Measurements from ENCODE around the gene EMC9. TPM values are rescaled to one million over a fixed set of nuclear protein-coding genes. Genes with fewer than 3 reads are reported as not detected.
A peak's percentile ranks its signal among the peaks of the same experiment; 100 is the strongest.

Gene EMC9
- total and polyA plus RNA-seq, 2 of the 8 experiments (the other 6 are each of a cell fraction or from before 2014, with no cell fraction given) = 38.4 to 47.2 TPM

GRCh38 chr14:24188251-24189058, 47.1 kb upstream of the EMC9 start, which contains the start of gene IPO4:
TSS of gene IPO4 (minus strand) at chr14:24188816. CDS start at chr14:24188787, 29 bp downstream.
- Histone ChIP-seq H3K27ac (ENCODE audit: low read depth, low read length) (peak within 1 kb of the TSS; percentile 58; the same call in 1 of the 2 replicates), H3K4me3 (ENCODE audit: extremely low read depth in 1 of 4, insufficient read depth in 2 of 4, low read depth in 3 of 4, low read length in 4 of 4) (peak within 1 kb of the TSS; percentile 75 to 91 (median 87)), H3K27me3 (replicated peaks in 1 of 4; ENCODE audit: control insufficient read depth in 3 of 4, extremely low read depth in 1 of 4, insufficient read depth in 3 of 4, low read length in 3 of 4) (no peaks in the 10 kb centered on the region), H3K9me3 (ENCODE audit: insufficient read depth in 2 of 2, low read depth in 1 of 2, low read length in 1 of 2) (no peaks in the 10 kb centered on the region), H3K79me2 (ENCODE audit: control insufficient read depth in 1 of 2, insufficient read depth in 2 of 2, low read length in 2 of 2) (peaks cover 0 to 13% of the 10 kb centered on the region in 2 experiments; a peak in 2 of 4 replicates), H4K5ac (ENCODE audit: insufficient read length, low read depth, low read length) (peak within 1 kb of the TSS; percentile 72), H2AFZ (ENCODE audit: low read length) (no peak within 1 kb of the TSS), H3K14ac (ENCODE audit: insufficient read length) (no peak within 1 kb of the TSS), H2BK12ac (ENCODE audit: low read depth, low read length) (no peak within 1 kb of the TSS), H4K20me1 (replicated peaks in 1 of 2; ENCODE audit: control insufficient read depth in 1 of 2, insufficient read depth in 2 of 2, low read length in 2 of 2) (peaks cover 0 to 16% of the 10 kb centered on the region in 2 experiments), H4K91ac (replicated peaks; ENCODE audit: insufficient read length, low read length) (peak within 1 kb of the TSS; percentile 82), H3K4ac (replicated peaks; ENCODE audit: insufficient read length, low read depth, low read length) (no peak within 1 kb of the TSS), H2BK20ac (ENCODE audit: low read length) (no peak within 1 kb of the TSS), H3K18ac (ENCODE audit: extremely low read depth, low read length) (0 out of 2 replicates have a peak within 1 kb of the TSS, but pooled peaks have one; percentile 40), H2BK120ac (replicated peaks; ENCODE audit: low read depth, low read length) (no peak within 1 kb of the TSS), H2BK5ac (ENCODE audit: low read depth, low read length) (peak within 1 kb of the TSS; percentile 53; the same call in 1 of the 2 replicates), H3K56ac (replicated peaks; ENCODE audit: insufficient read length, low read depth, low read length) (peak within 1 kb of the TSS; percentile 62), H3K23me2 (ENCODE audit: low read depth, low read length) (peaks cover 5% of the 10 kb centered on the region), H2BK15ac (ENCODE audit: low read length) (0 out of 2 replicates have a peak within 1 kb of the TSS, but pooled peaks have one; percentile 89), H3K23ac (ENCODE audit: insufficient read length) (no peak within 1 kb of the TSS), H3K4me2 (ENCODE audit: insufficient read depth in 1 of 2, low read depth in 2 of 2, low read length in 2 of 2) (peak within 1 kb of the TSS; percentile 70 to 85), H3K4me1 (replicated peaks in 1 of 4; ENCODE audit: control insufficient read depth in 3 of 4, insufficient read depth in 4 of 4, low read length in 3 of 4) (peaks cover 0 to 7% (median 4%) of the 10 kb centered on the region in 4 experiments; a peak in 6 of 7 replicates), H3K9ac (replicated peaks in 1 of 4; ENCODE audit: extremely low read depth in 1 of 4, low read depth in 3 of 4, low read length in 3 of 4) (peak within 1 kb of the TSS; percentile 36 to 71 (median 55)), H3K36me3 (ENCODE audit: control insufficient read depth in 2 of 4, insufficient read depth in 4 of 4, low read length in 3 of 4) (peaks cover 17 to 41% (median 36%) of the 10 kb centered on the region in 4 experiments; a peak in 7 of 8 replicates), H4K8ac (ENCODE audit: extremely low read depth, insufficient read depth, low read length) (peak within 1 kb of the TSS; percentile 91), H2AK5ac (ENCODE audit: low read depth, low read length) (no peak within 1 kb of the TSS), H3K79me1 (ENCODE audit: low read depth, low read length) (peaks cover 12% of the 10 kb centered on the region)
- POLR2A ChIA-PET (ENCODE audit: partially characterized antibody) = interaction anchor here (0.5 to 7.9 kb wide), 21 partner anchors 9 to 94 kb away, joined by 3 to 158 read pairs (median 4); partner anchors contain the start of genes CHMP4A, IRF9, MDP1 and PCK2
- DNase-seq (ENCODE audit: low read depth in 1 of 2, low spot score in 2 of 2) (peak; percentile 93 to 95), FAIRE-seq (no peak)
- 4% methylated on average over 55 of the region's 65 CpGs; no CpG with 5 or more reads in 1 of the 2 experiments for WGBS, 2 experiments (ENCODE audit: extremely low coverage in 1 of 2, insufficient coverage in 1 of 2, insufficient read length in 1 of 2, insufficient replicate concordance in 2 of 2, low coverage in 1 of 2, low lambda C conversion rate in 2 of 2, missing lambda C conversion rate in 1 of 2)
- CTCF ChIA-PET (ENCODE audit: partially characterized antibody) = interaction anchor here (0.8 to 4.1 kb wide), 7 partner anchors 24 to 119 kb away, joined by 3 to 16 read pairs (median 4); partner anchors contain the start of genes CHMP4A, CIDEB, DCAF11 and DHRS1
- TF ChIP-seq USF2 (IDR thresholded peaks at IDR 0.05; ENCODE audit: low read length) = peak; percentile 64
- TF ChIP-seq PHF8 (conservative IDR thresholded peaks at IDR 0.05; ENCODE audit: low read depth, low read length) = peak; percentile 86
- TF ChIP-seq POU5F1 (IDR thresholded peaks at IDR 0.05; ENCODE audit: low read depth, low read length) = 0 out of 2 replicates have a peak, but pooled peaks have one; percentile 25
- peak; percentile 99 for TF ChIP-seq MAX (IDR thresholded peaks at IDR 0.05)
- TF ChIP-seq JUND (IDR thresholded peaks at IDR 0.05; ENCODE audit: low read length) = peak; percentile 53; the same call in 1 of the 2 replicates
- no peak for TF ChIP-seq BCL11A (IDR thresholded peaks at IDR 0.05; ENCODE audit: low read depth in 2 of 2, low read length in 2 of 2)
- peak; percentile 82 for TF ChIP-seq TAF1 (IDR thresholded peaks at IDR 0.05; ENCODE audit: low read depth, low read length)
- TF ChIP-seq ATF3 (IDR thresholded peaks at IDR 0.05; ENCODE audit: insufficient read depth, low read depth, low read length) = no peak

Measured in H1 (cell line).